ENCODE data around the gene MYH15.

DNA sequence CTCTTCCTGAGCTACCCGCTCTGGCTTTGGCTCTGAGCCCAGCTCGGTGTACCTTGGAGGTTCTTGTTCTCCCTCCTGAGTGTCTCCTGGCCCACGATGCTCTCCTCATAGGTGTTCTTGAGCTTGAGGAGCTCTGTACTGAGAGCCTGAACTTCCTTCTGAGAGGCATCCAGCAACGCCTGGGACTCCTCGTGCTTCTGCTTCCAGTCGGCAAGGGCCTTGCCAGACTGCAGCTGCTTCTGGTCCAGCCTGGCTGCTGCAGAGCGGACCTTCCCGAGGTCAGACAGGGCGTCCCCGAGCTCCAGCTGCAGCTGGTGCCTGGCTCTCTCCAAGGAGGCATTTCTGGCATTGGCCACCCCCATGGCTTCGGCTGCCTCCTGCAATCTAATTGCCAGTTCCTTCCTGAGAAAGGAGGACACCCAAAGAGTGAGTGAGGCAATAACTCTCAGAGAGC is 99.8 kb downstream of the MYH15 start:
- TF ChIP-seq CTCF (IDR thresholded peaks at IDR 0.05) (no peak), POLR2A (IDR thresholded peaks at IDR 0.05) (no peak)

Data from Peyer's patch (tissue), 4 donors.